NCI-H1436 treated with DMSO at 0.1 percent for 48 hours (cell line): Measurements from ENCODE around the gene RBM4B.

ENCODE experiments used
- DNase-seq: peaks from one replicate; lab custom pipeline; 2025; lab: John Stamatoyannopoulos, UW

Gene RBM4B

GRCh38 chr11:66706989-66707388 lies 29.3 kb upstream of the RBM4B start:
- DNase-seq: no peak

- no peak for DNase-seq
Observed at GRCh38 chr11:66705587-66706335, 28.1 kb upstream of the RBM4B start.

GRCh38 chr11:66704659-66705360 lies 27.1 kb upstream of the RBM4B start:
- DNase-seq: no peak

- DNase-seq: no peak
Observed at GRCh38 chr11:66701432-66702240, 23.9 kb upstream of the RBM4B start.

GRCh38 chr11:66700742-66701141 lies 23.1 kb upstream of the RBM4B start:
- no peak for DNase-seq

- no peak for DNase-seq
Observed at GRCh38 chr11:66700337-66700736, 22.6 kb upstream of the RBM4B start.

- no peak for DNase-seq
Observed at GRCh38 chr11:66698491-66698890, 20.8 kb upstream of the RBM4B start.

- no peak for DNase-seq
Observed at GRCh38 chr11:66697988-66698387, 20.3 kb upstream of the RBM4B start.

- no peak for DNase-seq
Observed at GRCh38 chr11:66696146-66696545, 18.5 kb upstream of the RBM4B start.

- no peak for DNase-seq
Observed at GRCh38 chr11:66694732-66695207, 17.1 kb upstream of the RBM4B start.

- no peak for DNase-seq
Observed at GRCh38 chr11:66694056-66694410, 16.3 kb upstream of the RBM4B start.

GRCh38 chr11:66693356-66694055 lies 15.8 kb upstream of the RBM4B start:
- DNase-seq: no peak

GRCh38 chr11:66692871-66693331 lies 15.2 kb upstream of the RBM4B start:
- no peak for DNase-seq

- no peak for DNase-seq
Observed at GRCh38 chr11:66692446-66692845, 14.8 kb upstream of the RBM4B start.

GRCh38 chr11:66691311-66691980 lies 13.8 kb upstream of the RBM4B start:
- DNase-seq: no peak

- DNase-seq: no peak
Observed at GRCh38 chr11:66689661-66690590, 12.2 kb upstream of the RBM4B start.

GRCh38 chr11:66688561-66689534 lies 11.2 kb upstream of the RBM4B start:
- no peak for DNase-seq

- DNase-seq: no peak
Observed at GRCh38 chr11:66687831-66688281, 10.2 kb upstream of the RBM4B start.
